HepG2 (cell line): ENCODE results near the gene HEATR1. TPM values are rescaled to one million over a fixed set of nuclear protein-coding genes. Genes with fewer than 3 reads are reported as not detected.

Experiments used
- CBFB ChIP-seq: sonication (generic); formaldehyde crosslinking; IDR thresholded peaks from 2 replicates; pipeline ENCODE4 v1.4.0; 2020; ENCODE audit warnings: missing genetic modification reagents
- CEBPB ChIP-seq: IDR thresholded peaks from 2 replicates; pipeline ENCODE4 v1.6.1; 2011; ENCODE audit warnings: low read depth, low read length, improper control_type of control experiment, borderline replicate concordance
- FIP1L1 ChIP-seq: fragments of 200-400 bp; formaldehyde crosslinking; IDR thresholded peaks from 2 replicates; pipeline ENCODE4 v1.6.1; 2018; ENCODE audit warnings: low read depth, mild to moderate bottlenecking, low read length, moderate library complexity, borderline replicate concordance; ENCODE audit not compliant: insufficient read depth
- MTF1 ChIP-seq: sonication (generic); formaldehyde crosslinking; IDR thresholded peaks from 2 replicates; pipeline ENCODE4 v1.5.0; 2020; ENCODE audit warnings: missing genetic modification reagents
- MYNN ChIP-seq: sonication (generic); formaldehyde crosslinking; IDR thresholded peaks from 2 replicates; pipeline ENCODE4 v1.4.0; 2020; ENCODE audit warnings: mild to moderate bottlenecking, low read depth, missing genetic modification reagents
- MZF1 ChIP-seq: sonication (generic); formaldehyde crosslinking; IDR thresholded peaks from 2 replicates; pipeline ENCODE4 v1.8.1; 2023; ENCODE audit warnings: mild to moderate bottlenecking, missing genetic modification reagents, borderline replicate concordance
- NBN ChIP-seq: fragments of 450-650 bp; conservative IDR thresholded peaks from 2 replicates; pipeline ENCODE4 v1.6.1; 2017
- NCOA1 ChIP-seq: sonication (generic); formaldehyde crosslinking; IDR thresholded peaks from 2 replicates; pipeline ENCODE4 v1.9.0; 2021; ENCODE audit warnings: missing genetic modification reagents
- NCOA2 ChIP-seq: sonication (generic); formaldehyde crosslinking; IDR thresholded peaks from 2 replicates; pipeline ENCODE4 v1.8.0; 2022; ENCODE audit warnings: inconsistent platforms
- NFE2 ChIP-seq: sonication (generic); formaldehyde crosslinking; IDR thresholded peaks from 2 replicates; pipeline ENCODE4 v1.4.0; 2020; ENCODE audit warnings: missing genetic modification reagents
- SAFB2 ChIP-seq: sonication (generic); formaldehyde crosslinking; IDR thresholded peaks from 2 replicates; pipeline ENCODE4 v1.5.1; 2020; ENCODE audit warnings: missing genetic modification reagents, low read depth, mild to moderate bottlenecking, borderline replicate concordance
- SATB2 ChIP-seq: sonication (generic); formaldehyde crosslinking; IDR thresholded peaks from 2 replicates; pipeline ENCODE4 v1.5.0; 2020; ENCODE audit warnings: missing genetic modification reagents
- ZFP1 ChIP-seq: IDR thresholded peaks from 2 replicates; pipeline ENCODE4 v1.6.1; 2016
- ZNF251 ChIP-seq: sonication (generic); formaldehyde crosslinking; IDR thresholded peaks from 2 replicates; pipeline ENCODE4 v1.9.0; 2021; ENCODE audit warnings: mild to moderate bottlenecking, missing genetic modification reagents
- ZNF550 ChIP-seq: sonication (generic); formaldehyde crosslinking; IDR thresholded peaks from 2 replicates; pipeline ENCODE4 v1.4.0; 2020; ENCODE audit warnings: mild to moderate bottlenecking, missing genetic modification reagents, borderline replicate concordance
- ZNF678 ChIP-seq: sonication (generic); formaldehyde crosslinking; IDR thresholded peaks from 2 replicates; pipeline ENCODE4 v1.4.0; 2020; ENCODE audit warnings: mild to moderate bottlenecking, missing genetic modification reagents
- polyA plus RNA-seq, 8 experiments: library from polyadenylated mRNA; depleted of rRNA in 3 of 8; stranded (reverse) in 7 of 8; unstranded in 1 of 8; fragments of >200 nt; fragmentation: Illumina TruSeq in 4 of 8; extraction: Trizol in 4 of 8; gene quantifications; 2 replicates each; pipeline versions ENCODE4 v1.2.1 to v1.2.3, GENCODE V29; 2011 to 2016; ENCODE audit warnings: low read depth in 4 of 8, missing spikeins in 1 of 8, mixed read lengths in 1 of 8; ENCODE audit not compliant: insufficient read depth in 1 of 8
- total RNA-seq, 5 experiments: library from RNA; depleted of rRNA; stranded (reverse); fragments of >200 nt; fragmentation: Illumina TruSeq; extraction: Trizol; gene quantifications; 2 replicates each; pipeline ENCODE4 v1.2.3, GENCODE V29; 2016; ENCODE audit warnings: low read depth in 1 of 5
- TF ChIP-seq, protein P1 (sequence below): sonication (generic); formaldehyde crosslinking; IDR thresholded peaks from 2 replicates; pipeline ENCODE4 v1.4.0; 2020; ENCODE audit warnings: mild to moderate bottlenecking, missing genetic modification reagents, borderline replicate concordance
- TF ChIP-seq, protein P2 (sequence below): sonication (generic); formaldehyde crosslinking; IDR thresholded peaks from 2 replicates; pipeline ENCODE4 v1.5.0; 2020; ENCODE audit warnings: missing genetic modification reagents, mild to moderate bottlenecking, borderline replicate concordance
- TF ChIP-seq, protein P3 (sequence below): sonication (generic); formaldehyde crosslinking; IDR thresholded peaks from 2 replicates; pipeline ENCODE4 v1.4.0; 2020; ENCODE audit warnings: missing genetic modification reagents, mild to moderate bottlenecking, borderline replicate concordance

The HEATR1 gene
- total and polyA plus RNA-seq, 2 of the 13 experiments (the other 11 are each of a cell fraction or from before 2014, with no cell fraction given) = 10.2 to 45.8 TPM

DNA sequence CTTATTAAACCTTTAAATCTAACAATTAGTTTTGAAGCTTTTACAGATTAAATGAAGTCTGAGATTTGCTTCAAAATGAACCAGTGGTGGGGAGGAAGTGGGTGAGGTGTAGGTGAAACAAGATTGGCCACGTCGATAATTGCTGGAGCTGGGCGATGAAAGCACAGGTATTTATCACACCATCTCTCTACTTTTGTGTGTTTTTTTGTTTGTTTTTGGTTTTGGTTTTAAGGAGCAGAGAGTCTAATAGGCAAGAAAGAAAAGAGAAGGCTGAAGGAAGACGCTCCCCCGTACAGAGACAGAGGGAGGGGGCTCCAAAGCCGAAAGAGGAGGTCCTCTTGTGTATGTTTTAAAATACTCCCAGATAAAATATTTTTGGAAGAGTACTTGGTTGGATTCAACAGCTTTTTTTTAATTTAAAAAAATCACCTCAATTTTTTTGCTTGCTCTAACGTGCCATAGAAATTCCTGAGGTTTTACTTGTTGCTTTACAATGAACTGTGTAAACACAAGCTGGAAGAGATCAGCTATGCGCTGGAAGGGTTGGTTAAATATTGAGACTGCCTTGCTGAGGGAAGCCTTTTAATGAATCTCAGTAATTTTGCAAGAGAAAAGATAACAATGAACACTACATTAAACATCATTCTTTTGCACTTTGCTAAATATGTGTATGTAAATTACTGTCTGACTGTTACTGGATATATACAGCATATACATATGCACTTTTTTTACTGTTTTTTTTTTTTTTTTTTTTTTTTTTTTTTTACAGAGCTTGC, 87.2 kb downstream of the HEATR1 start (continued):
- TF ChIP-seq, protein P1, sequence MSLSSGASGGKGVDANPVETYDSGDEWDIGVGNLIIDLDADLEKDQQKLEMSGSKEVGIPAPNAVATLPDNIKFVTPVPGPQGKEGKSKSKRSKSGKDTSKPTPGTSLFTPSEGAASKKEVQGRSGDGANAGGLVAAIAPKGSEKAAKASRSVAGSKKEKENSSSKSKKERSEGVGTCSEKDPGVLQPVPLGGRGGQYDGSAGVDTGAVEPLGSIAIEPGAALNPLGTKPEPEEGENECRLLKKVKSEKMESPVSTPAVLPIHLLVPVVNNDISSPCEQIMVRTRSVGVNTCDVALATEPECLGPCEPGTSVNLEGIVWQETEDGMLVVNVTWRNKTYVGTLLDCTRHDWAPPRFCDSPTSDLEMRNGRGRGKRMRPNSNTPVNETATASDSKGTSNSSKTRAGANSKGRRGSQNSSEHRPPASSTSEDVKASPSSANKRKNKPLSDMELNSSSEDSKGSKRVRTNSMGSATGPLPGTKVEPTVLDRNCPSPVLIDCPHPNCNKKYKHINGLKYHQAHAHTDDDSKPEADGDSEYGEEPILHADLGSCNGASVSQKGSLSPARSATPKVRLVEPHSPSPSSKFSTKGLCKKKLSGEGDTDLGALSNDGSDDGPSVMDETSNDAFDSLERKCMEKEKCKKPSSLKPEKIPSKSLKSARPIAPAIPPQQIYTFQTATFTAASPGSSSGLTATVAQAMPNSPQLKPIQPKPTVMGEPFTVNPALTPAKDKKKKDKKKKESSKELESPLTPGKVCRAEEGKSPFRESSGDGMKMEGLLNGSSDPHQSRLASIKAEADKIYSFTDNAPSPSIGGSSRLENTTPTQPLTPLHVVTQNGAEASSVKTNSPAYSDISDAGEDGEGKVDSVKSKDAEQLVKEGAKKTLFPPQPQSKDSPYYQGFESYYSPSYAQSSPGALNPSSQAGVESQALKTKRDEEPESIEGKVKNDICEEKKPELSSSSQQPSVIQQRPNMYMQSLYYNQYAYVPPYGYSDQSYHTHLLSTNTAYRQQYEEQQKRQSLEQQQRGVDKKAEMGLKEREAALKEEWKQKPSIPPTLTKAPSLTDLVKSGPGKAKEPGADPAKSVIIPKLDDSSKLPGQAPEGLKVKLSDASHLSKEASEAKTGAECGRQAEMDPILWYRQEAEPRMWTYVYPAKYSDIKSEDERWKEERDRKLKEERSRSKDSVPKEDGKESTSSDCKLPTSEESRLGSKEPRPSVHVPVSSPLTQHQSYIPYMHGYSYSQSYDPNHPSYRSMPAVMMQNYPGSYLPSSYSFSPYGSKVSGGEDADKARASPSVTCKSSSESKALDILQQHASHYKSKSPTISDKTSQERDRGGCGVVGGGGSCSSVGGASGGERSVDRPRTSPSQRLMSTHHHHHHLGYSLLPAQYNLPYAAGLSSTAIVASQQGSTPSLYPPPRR (CRISPR knock-in tag) = no peak
- TF ChIP-seq NCOA2 (CRISPR knock-in tag) (peak; percentile 80), CBFB (CRISPR knock-in tag) (0 out of 2 replicates have a peak, but pooled peaks have one; percentile 39), FIP1L1 (no peak), ZFP1 (no peak), NCOA1 (CRISPR knock-in tag) (no peak), ZNF251 (CRISPR knock-in tag) (no peak), SAFB2 (no peak), NFE2 (CRISPR knock-in tag) (no peak), ZNF678 (CRISPR knock-in tag) (no peak), NBN (no peak), MYNN (no peak), CEBPB (0 out of 2 replicates have a peak, but pooled peaks have one; percentile 0), ZNF550 (CRISPR knock-in tag) (no peak), MTF1 (CRISPR knock-in tag) (no peak), MZF1 (CRISPR knock-in tag) (no peak), SATB2 (no peak)
- TF ChIP-seq, protein P2, sequence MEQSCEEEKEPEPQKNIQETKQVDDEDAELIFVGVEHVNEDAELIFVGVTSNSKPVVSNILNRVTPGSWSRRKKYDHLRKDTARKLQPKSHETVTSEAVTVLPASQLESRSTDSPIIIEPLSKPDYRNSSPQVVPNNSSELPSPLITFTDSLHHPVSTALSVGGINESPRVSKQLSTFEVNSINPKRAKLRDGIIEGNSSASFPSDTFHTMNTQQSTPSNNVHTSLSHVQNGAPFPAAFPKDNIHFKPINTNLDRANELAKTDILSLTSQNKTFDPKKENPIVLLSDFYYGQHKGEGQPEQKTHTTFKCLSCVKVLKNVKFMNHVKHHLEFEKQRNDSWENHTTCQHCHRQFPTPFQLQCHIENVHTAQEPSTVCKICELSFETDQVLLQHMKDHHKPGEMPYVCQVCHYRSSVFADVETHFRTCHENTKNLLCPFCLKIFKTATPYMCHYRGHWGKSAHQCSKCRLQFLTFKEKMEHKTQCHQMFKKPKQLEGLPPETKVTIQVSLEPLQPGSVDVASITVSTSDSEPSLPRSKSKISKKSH (CRISPR knock-in tag) = no peak
- TF ChIP-seq, protein P3, sequence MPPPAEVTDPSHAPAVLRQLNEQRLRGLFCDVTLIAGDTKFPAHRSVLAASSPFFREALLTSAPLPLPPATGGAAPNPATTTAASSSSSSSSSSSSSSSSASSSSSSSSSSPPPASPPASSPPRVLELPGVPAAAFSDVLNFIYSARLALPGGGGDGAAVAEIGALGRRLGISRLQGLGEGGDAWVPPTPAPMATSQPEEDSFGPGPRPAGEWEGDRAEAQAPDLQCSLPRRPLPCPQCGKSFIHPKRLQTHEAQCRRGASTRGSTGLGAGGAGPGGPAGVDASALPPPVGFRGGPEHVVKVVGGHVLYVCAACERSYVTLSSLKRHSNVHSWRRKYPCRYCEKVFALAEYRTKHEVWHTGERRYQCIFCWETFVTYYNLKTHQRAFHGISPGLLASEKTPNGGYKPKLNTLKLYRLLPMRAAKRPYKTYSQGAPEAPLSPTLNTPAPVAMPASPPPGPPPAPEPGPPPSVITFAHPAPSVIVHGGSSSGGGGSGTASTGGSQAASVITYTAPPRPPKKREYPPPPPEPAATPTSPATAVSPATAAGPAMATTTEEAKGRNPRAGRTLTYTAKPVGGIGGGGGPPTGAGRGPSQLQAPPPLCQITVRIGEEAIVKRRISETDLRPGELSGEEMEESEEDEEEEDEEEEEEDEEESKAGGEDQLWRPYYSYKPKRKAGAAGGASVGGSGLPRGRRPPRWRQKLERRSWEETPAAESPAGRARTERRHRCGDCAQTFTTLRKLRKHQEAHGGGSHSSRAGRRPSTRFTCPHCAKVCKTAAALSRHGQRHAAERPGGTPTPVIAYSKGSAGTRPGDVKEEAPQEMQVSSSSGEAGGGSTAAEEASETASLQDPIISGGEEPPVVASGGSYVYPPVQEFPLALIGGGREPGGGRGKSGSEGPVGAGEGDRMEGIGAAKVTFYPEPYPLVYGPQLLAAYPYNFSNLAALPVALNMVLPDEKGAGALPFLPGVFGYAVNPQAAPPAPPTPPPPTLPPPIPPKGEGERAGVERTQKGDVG (CRISPR knock-in tag) = no peak
